Pancreas (tissue), 10 donors: ENCODE data around the gene DCBLD2. TPM values are rescaled to one million over a fixed set of nuclear protein-coding genes. Genes with fewer than 3 reads are reported as not detected.
A peak's percentile ranks its signal among the peaks of the same experiment; 100 is the strongest.

Source experiments
- ATAC-seq, 4 donors: fragments of 200-7000 bp; cut with Tn5 transposase; one replicate each; pipeline versions ENCODE4 v1.8.0 to v1.9.1; 2020; ENCODE audit warnings: mild to moderate bottlenecking in 4 of 4, moderate library complexity in 4 of 4
- DNase-seq, 6 donors: peaks; one replicate each; pipeline ENCODE4 v3.0.0-alpha.2; 2020
- FAIRE-seq: peaks from 2 replicates; lab custom pipeline; 2012; peaks lifted over from hg19 to GRCh38; lab: Jason Lieb, UNC
- H3K27ac ChIP-seq, 4 donors: fragments of 200-600 bp; sonication (generic); 1 replicate in 3 of 4; 2 replicates in 1 of 4; pipeline versions ENCODE4 v1.5.0 to v1.8.0; 2020
- H3K27me3 ChIP-seq, 4 donors: fragments of 200-600 bp; one replicate each; pipeline ENCODE4 v1.8.0; 2021
- H3K36me3 ChIP-seq, 3 donors: fragments of 200-600 bp; sonication (generic) in 1 of 3; one replicate each; pipeline versions ENCODE4 v1.5.0 to v1.8.0; 2020 to 2021
- H3K4me1 ChIP-seq, 3 donors: fragments of 200-600 bp; one replicate each; pipeline ENCODE4 v1.8.0; 2021
- H3K4me3 ChIP-seq, 4 donors: fragments of 200-600 bp; sonication (generic) in 2 of 4; one replicate each; pipeline versions ENCODE4 v1.5.0 to v1.8.0; 2020 to 2021
- H3K9me3 ChIP-seq, 4 donors: fragments of 200-600 bp; one replicate each; pipeline ENCODE4 v1.8.0; 2021
- CTCF ChIP-seq, 4 donors: fragments of 200-600 bp; sonication (generic) in 3 of 4; IDR thresholded peaks; one replicate each; pipeline versions ENCODE4 v1.5.0 to v1.8.0; 2021; ENCODE audit warnings: antibody characterized with exemption in 4 of 4
- WGBS, 2 donors: extraction: QIAGEN DNeasy Blood & Tissue Kit; methylation state at CpG; one replicate each; pipeline ENCODE4 v1.1.7; 2013; 5-methylcytosine and 5-hydroxymethylcytosine counted together
- intact Hi-C, 3 donors: fragments of 100-400 bp; cut with DNase I; formaldehyde crosslinking; loops; one replicate each; pipeline versions ENCODE4 v1.11.1 to v1.14.2; 2022
- polyA plus RNA-seq, 2 donors: library from polyadenylated mRNA; stranded (reverse); fragments of 200-250 nt; gene quantifications; one replicate each; pipeline ENCODE4 v1.2.3, GENCODE V29; 2013
- total RNA-seq, 6 donors: library from RNA; stranded (reverse); fragmentation: NEBNext Ultra II Directional in 4 of 6; extraction: Animal tissue kit (Norgen Biotek cat#: 25700) in 4 of 6; gene quantifications; one replicate each; pipeline versions ENCODE4 v1.2.1 to v1.2.4, GENCODE V29; 2021 to 2023
- donor health status: healthy with polysubstance abuse.
- donor health status: DM: no; HTN: no; CAD: no; lungs with moderate emphysema.
- donor health status: DM: no; HTN: no; CAD: no.
- donor health status: control.
- donor health status: control.
- donor health status: Bipolar disorder and iron deficiency.
- donor health status: DM: yes; HTN: yes; CAD: no.
- donor health status: DM: no; HTN: no; CAD: no.
- donor health status: DM: no; HTN: no; CAD: no.
- donor health status: DM: yes; HTN: yes; CAD: no.

Gene DCBLD2
- total and polyA plus RNA-seq, 8 donors = 2.2 to 12.9 (median 6.9) TPM

DNA sequence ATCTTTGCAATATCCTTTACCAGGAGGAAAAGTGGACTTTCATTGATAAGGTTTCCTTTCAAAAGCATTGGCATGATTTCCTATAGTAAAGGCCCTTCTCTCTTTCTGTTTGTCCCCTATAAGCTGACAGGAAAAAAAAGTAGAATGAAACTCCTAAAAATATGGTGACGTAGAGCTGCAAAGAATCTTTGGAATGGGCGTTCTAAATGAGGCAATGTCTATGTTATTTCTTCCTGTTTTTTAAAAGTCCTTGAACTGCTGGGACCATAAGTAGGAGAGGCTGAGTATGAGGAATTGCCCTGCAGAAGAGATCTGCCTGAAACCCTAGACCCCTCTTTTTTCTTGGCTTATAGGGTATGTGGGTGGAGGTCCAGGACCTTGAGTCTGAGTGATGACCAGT, 121.2 kb downstream of the DCBLD2 start:
- Histone ChIP-seq H3K4me1 (peaks cover 19 to 38% (median 19%) of the 10 kb centered on the region in 3 donors), H3K27me3 (no peaks in the 10 kb centered on the region), H3K9me3 (no peaks in the 10 kb centered on the region), H3K36me3 (no peaks in the 10 kb centered on the region), H3K27ac (no peak overlapping the region), H3K4me3 (no peak overlapping the region)
- DNase-seq = no peak
- 89 to 97% methylated on average over 2 of the region's 2 CpGs for WGBS, 2 donors
- FAIRE-seq = no peak
- ATAC-seq = no peak
- TF ChIP-seq CTCF (IDR thresholded peaks at IDR 0.05) = no peak
- intact Hi-C loops = loop anchor here in 1 of 3 donors (10.0 kb wide), 1 partner anchor 46 kb away; no protein-coding TSS in a partner anchor

- H3K4me3 ChIP-seq = no peak overlapping the region
- no peaks in the 10 kb centered on the region for H3K9me3 ChIP-seq
- intact Hi-C loops = loop anchor here in 1 of 3 donors (10.0 kb wide), 1 partner anchor 45 kb away; no protein-coding TSS in a partner anchor
- ATAC-seq (no peak), FAIRE-seq (no peak), DNase-seq (no peak)
- H3K27me3 ChIP-seq = no peaks in the 10 kb centered on the region
- H3K27ac ChIP-seq = peak overlapping the region in 2 of 4 donors; percentile 40 to 62
- TF ChIP-seq CTCF (IDR thresholded peaks at IDR 0.05) = no peak
- 58 to 60% methylated on average over 4 of the region's 4 CpGs for WGBS, 2 donors
- peaks cover 13 to 32% (median 15%) of the 10 kb centered on the region in 3 donors for H3K4me1 ChIP-seq
- H3K36me3 ChIP-seq = no peaks in the 10 kb centered on the region
These were observed 121.8 kb downstream of the DCBLD2 start for GRCh38 chr3:98779541-98780335.

DNA sequence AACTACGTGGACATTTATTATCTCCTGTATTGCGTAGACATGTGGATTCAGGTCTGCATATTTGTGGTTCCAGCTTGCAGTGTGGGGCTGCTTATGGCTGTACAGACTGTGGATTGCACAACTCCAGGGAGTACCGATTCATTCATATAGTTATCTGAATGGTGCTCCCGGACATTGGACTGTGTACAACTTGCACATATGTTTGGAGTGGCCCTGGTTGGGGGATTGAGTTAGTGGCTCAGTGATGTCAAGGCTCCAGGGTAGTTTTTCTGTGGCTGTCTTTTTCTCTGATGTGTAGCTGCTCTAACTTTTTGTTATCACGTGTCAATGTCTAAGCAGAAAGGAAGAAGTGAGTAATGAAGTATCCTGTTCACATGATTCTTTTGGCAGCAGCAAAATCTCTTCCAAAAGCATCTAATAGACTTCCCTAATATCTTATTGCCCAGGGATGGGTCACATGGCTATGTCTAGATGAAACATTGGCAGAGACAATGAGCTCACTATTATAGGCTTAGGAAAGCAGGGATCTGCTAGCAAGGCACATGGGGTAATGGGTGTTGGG, 122.6 kb downstream of the DCBLD2 start:
- peak in 1 of 6 donors; percentile 21 for DNase-seq
- WGBS, 2 donors = 28 to 31% methylated on average over 5 of the region's 5 CpGs
- no peaks in the 10 kb centered on the region for H3K9me3 ChIP-seq
- H3K27ac ChIP-seq = peak overlapping the region in 2 of 4 donors; percentile 40 to 62
- no peak for TF ChIP-seq CTCF (IDR thresholded peaks at IDR 0.05)
- H3K4me3 ChIP-seq = no peak overlapping the region
- intact Hi-C loops = no loop called here
- no peaks in the 10 kb centered on the region for H3K36me3 ChIP-seq
- H3K27me3 ChIP-seq = no peaks in the 10 kb centered on the region
- FAIRE-seq = no peak
- ATAC-seq = peak in 3 of 4 donors; percentile 6 to 56 (median 50)
- peaks cover 5 to 31% (median 13%) of the 10 kb centered on the region in 3 donors for H3K4me1 ChIP-seq

DNA sequence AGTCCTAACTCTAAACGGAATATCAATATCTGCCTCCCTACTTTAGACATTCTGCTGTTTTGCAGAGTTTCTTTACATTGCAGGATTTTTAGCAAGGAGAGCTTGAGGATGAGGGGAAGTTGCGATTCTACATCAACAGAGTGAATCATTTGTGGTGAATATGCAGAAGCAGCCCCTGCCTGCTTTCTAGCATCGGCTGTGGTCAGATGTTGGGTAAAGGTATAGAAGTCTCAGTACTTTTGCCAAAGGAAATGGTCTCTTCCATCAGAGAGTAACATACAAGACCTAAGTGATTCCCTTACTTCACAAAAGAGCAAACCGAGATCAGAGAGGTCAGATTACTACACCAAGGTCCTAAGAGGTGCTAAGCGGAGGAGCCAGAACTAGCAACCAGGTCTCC, 123.1 kb downstream of the DCBLD2 start:
- H3K36me3 ChIP-seq = no peaks in the 10 kb centered on the region
- 46 to 52% methylated on average over 5 of the region's 5 CpGs for WGBS, 2 donors
- H3K27me3 ChIP-seq = no peaks in the 10 kb centered on the region
- H3K4me1 ChIP-seq = peaks cover 0 to 26% (median 10%) of the 10 kb centered on the region in 3 donors
- peak overlapping the region in 2 of 4 donors; percentile 40 to 62 for H3K27ac ChIP-seq
- H3K9me3 ChIP-seq = no peaks in the 10 kb centered on the region
- DNase-seq (no peak), FAIRE-seq (no peak), ATAC-seq (peak in 2 of 4 donors; percentile 17 to 20)
- no peak overlapping the region for H3K4me3 ChIP-seq
- TF ChIP-seq CTCF (IDR thresholded peaks at IDR 0.05) = no peak
- intact Hi-C loops = no loop called here
